Hepatocyte (in vitro differentiated cells): Measurements from ENCODE around the gene GFOD1.
A peak's percentile ranks its signal among the peaks of the same experiment; 100 is the strongest.

Experiments
- CTCF ChIP-seq: fragments of 200-600 bp; sonication (generic); IDR thresholded peaks from 2 replicates; pipeline ENCODE4 v1.5.1; 2016; ENCODE audit warnings: antibody characterized with exemption, mild to moderate bottlenecking; ENCODE audit not compliant: poor library complexity
- EZH2 ChIP-seq: fragments of 200-600 bp; sonication (generic); IDR thresholded peaks from 2 replicates; pipeline ENCODE4 v1.6.1; 2016; ENCODE audit warnings: antibody characterized with exemption, mild to moderate bottlenecking, borderline replicate concordance
- EZH2phosphoT487 ChIP-seq: fragments of 200-600 bp; sonication (generic); IDR thresholded peaks from one replicate; pipeline ENCODE4 v1.6.1; 2018; ENCODE audit warnings: antibody characterized with exemption, mild to moderate bottlenecking, low read depth, moderate library complexity; ENCODE audit not compliant: unreplicated experiment, severe bottlenecking

- TF ChIP-seq CTCF (peak; percentile 91), EZH2 (no peak), EZH2phosphoT487 (no peak)
These were observed 150.8 kb downstream of the GFOD1 start for GRCh38 chr6:13336553-13336952.
